Heart left ventricle (tissue), 16 donors: ENCODE measurements around the gene FAM210A. TPM values are rescaled to one million over a fixed set of nuclear protein-coding genes. Genes with fewer than 3 reads are reported as not detected.
A peak's percentile ranks its signal among the peaks of the same experiment; 100 is the strongest.

Experiments used
- ATAC-seq, 4 donors: fragments of 200-7000 bp; cut with Tn5 transposase; one replicate each; pipeline ENCODE4 v1.9.1; 2020 to 2022; ENCODE audit warnings: moderate library complexity in 4 of 4, mild to moderate bottlenecking in 3 of 4, moderate number of reproducible peaks in 1 of 4
- DNase-seq, 5 donors: peaks; one replicate each; pipeline ENCODE4 v3.0.0-alpha.2; 2020
- H3K27ac ChIP-seq, 12 donors: fragments of 200-600 bp; sonication (generic) in 4 of 12; one replicate each; pipeline versions ENCODE4 v1.5.0 to v1.8.0; 2016 to 2022; ENCODE audit warnings: mild to moderate bottlenecking in 2 of 12
- H3K27me3 ChIP-seq, 9 donors: fragments of 200-600 bp; sonication (generic) in 2 of 9; one replicate each; pipeline versions ENCODE4 v1.5.1 to v1.8.0; 2016 to 2022; ENCODE audit warnings: mild to moderate bottlenecking in 3 of 9
- H3K36me3 ChIP-seq, 9 donors: fragments of 200-600 bp; sonication (generic) in 2 of 9; one replicate each; pipeline versions ENCODE4 v1.5.0 to v1.8.0; 2018 to 2022; ENCODE audit warnings: mild to moderate bottlenecking in 2 of 9
- H3K4me1 ChIP-seq, 12 donors: fragments of 200-600 bp; sonication (generic) in 4 of 12; one replicate each; pipeline versions ENCODE4 v1.5.0 to v1.8.0; 2016 to 2022; ENCODE audit warnings: mild to moderate bottlenecking in 3 of 12
- H3K4me3 ChIP-seq, 12 donors: fragments of 200-600 bp; sonication (generic) in 4 of 12; one replicate each; pipeline versions ENCODE4 v1.5.0 to v1.8.0; 2017 to 2022; ENCODE audit warnings: mild to moderate bottlenecking in 9 of 12, moderate library complexity in 4 of 12
- H3K9me3 ChIP-seq, 12 donors: fragments of 200-600 bp; sonication (generic) in 4 of 12; one replicate each; pipeline versions ENCODE4 v1.5.0 to v1.8.0; 2016 to 2022; ENCODE audit warnings: mild to moderate bottlenecking in 1 of 12
- POLR2A ChIP-seq, 2 donors: fragments of 450-650 bp; IDR thresholded peaks; one replicate each; pipeline ENCODE4 v1.6.1; 2017; ENCODE audit warnings: antibody characterized with exemption in 2 of 2, mild to moderate bottlenecking in 2 of 2, moderate library complexity in 2 of 2
- WGBS, 4 donors: extraction: QIAGEN DNeasy Blood & Tissue Kit in 2 of 4; methylation state at CpG; one replicate each; pipeline versions ENCODE4 v1.1.5 to v1.1.7; 2013 to 2018; 5-methylcytosine and 5-hydroxymethylcytosine counted together
- intact Hi-C, 10 donors: fragments of 100-400 bp; cut with DNase I; formaldehyde crosslinking; loops; one replicate each; pipeline versions ENCODE4 v1.11.1 to v1.14.2; 2022
- polyA plus RNA-seq, 2 donors: library from polyadenylated mRNA; stranded (reverse); fragments of 200-250 nt; gene quantifications; one replicate each; pipeline ENCODE4 v1.2.3, GENCODE V29; 2013
- total RNA-seq, 9 donors: library from RNA; depleted of rRNA in 2 of 9; stranded (reverse); fragments of >200 nt in 2 of 9; fragmentation: NEBNext Ultra II Directional in 3 of 9; extraction: Animal tissue kit (Norgen Biotek cat#: 25700) in 3 of 9; gene quantifications; one replicate each; pipeline versions ENCODE4 v1.1.0 to v1.2.4, GENCODE V29; 2016 to 2023
- TF ChIP-seq, protein P1 (sequence below), 12 donors: fragments of 200-600 bp; sonication (generic) in 4 of 12; IDR thresholded peaks; one replicate each; pipeline versions ENCODE4 v1.5.0 to v1.8.0; 2018 to 2022; ENCODE audit warnings: antibody characterized with exemption in 12 of 12, mild to moderate bottlenecking in 5 of 12
- donor health status: ischemic (EF 13 %, LVEDD 7.1; RV severe dilation, severe dysfunction).
- donor health status: healthy with polysubstance abuse.
- donor health status: DM: no; HTN: yes; CAD: no.
- donor health status: DM: no; HTN: no; CAD: no.
- donor health status: ischemic (EF 25% LVEDD 6.9; RV normal size, moderate dysfunction).
- donor health status: ischemic (EF 25% LVEDD 5.7; RV mildly dilated, moderate dysfunction).
- donor health status: healthy.
- donor health status: DM: yes; HTN: yes; CAD: no.
- donor health status: ischemic (EF 35%, LVEDD 5.7; RV mildly dilated, moderate dysfunction).
- donor health status: nonischemic (EF 11% LVEDD 7.7; RV severe dilation, severe dysfunction).
- donor health status: DM: yes; HTN: yes; CAD: no.
- donor health status: PGD.
- donor health status: ischemic (EF 29% LVEDD 5.4; RV normal size, mild dysfunction).
- donor health status: nonischemic (EF 23%, LVEDD 6.1; RV moderate dilation, normal function).

The FAM210A gene
- total and polyA plus RNA-seq, 11 donors = 14.0 to 66.4 (median 48.1) TPM

DNA sequence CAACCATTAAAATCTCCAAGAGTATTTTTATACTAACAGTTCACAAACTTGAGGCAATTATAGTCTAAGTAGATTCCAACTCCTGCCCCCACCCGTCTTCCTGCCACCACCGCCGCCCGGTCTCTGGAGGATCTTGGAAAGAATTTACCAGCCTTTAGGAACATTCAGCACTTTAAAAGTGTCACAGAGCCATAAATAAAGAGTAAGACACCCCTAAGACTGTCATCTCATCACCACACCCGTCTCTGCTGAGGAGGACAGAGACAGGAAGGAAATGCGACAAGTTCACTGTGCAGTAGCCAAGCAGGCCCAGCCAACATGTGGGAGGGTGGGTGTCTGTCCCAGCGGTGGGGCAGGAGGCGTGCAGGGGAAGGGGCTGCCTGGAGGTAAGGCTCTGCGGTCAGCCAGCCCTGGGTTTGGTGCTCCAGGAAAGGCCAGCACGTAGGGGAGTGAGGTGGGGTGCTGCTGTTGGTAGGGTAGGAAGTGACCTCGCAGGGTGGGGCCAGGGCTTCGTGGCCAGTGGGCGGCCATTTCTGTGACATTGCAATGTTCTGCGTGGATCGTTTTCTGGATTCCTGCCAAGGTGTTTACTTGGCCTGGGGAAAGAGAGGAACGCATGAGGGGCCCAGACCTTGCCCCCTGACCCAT is 111.6 kb downstream of the FAM210A start:
- 45 to 60% (median 48%) methylated on average over 13 to 16 of the region's 16 CpGs for WGBS, 4 donors
- intact Hi-C loops = loop anchor here in 5 of 10 donors (5.0 to 10.0 kb wide), 5 partner anchors 50 to 180 kb away; no protein-coding TSS in a partner anchor
- no peaks in the 10 kb centered on the region for H3K36me3 ChIP-seq
- ATAC-seq = peak; percentile 8 to 36 (median 18)
- DNase-seq = peak in 3 of 5 donors; percentile 46 to 79 (median 52)
- no peaks in the 10 kb centered on the region for H3K27me3 ChIP-seq
- no peaks in the 10 kb centered on the region for H3K9me3 ChIP-seq
- H3K4me1 ChIP-seq = peaks cover 3 to 84% (median 43%) of the 10 kb centered on the region in 12 donors
- H3K4me3 ChIP-seq = peak overlapping the region in 1 of 12 donors; percentile 17
- H3K27ac ChIP-seq = peak overlapping the region; percentile 27 to 93 (median 83)
- TF ChIP-seq POLR2A (IDR thresholded peaks at IDR 0.05) = no peak
- TF ChIP-seq, protein P1, sequence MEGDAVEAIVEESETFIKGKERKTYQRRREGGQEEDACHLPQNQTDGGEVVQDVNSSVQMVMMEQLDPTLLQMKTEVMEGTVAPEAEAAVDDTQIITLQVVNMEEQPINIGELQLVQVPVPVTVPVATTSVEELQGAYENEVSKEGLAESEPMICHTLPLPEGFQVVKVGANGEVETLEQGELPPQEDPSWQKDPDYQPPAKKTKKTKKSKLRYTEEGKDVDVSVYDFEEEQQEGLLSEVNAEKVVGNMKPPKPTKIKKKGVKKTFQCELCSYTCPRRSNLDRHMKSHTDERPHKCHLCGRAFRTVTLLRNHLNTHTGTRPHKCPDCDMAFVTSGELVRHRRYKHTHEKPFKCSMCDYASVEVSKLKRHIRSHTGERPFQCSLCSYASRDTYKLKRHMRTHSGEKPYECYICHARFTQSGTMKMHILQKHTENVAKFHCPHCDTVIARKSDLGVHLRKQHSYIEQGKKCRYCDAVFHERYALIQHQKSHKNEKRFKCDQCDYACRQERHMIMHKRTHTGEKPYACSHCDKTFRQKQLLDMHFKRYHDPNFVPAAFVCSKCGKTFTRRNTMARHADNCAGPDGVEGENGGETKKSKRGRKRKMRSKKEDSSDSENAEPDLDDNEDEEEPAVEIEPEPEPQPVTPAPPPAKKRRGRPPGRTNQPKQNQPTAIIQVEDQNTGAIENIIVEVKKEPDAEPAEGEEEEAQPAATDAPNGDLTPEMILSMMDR (IDR thresholded peaks at IDR 0.05) = no peak

GRCh38 chr18:13613591-13614501 is 112.5 kb downstream of the FAM210A start:
- Histone ChIP-seq H3K4me1 (peaks cover 3 to 79% (median 43%) of the 10 kb centered on the region in 12 donors), H3K27me3 (no peaks in the 10 kb centered on the region), H3K4me3 (no peak overlapping the region), H3K36me3 (no peaks in the 10 kb centered on the region), H3K9me3 (no peaks in the 10 kb centered on the region), H3K27ac (peak overlapping the region in 11 of 12 donors; percentile 69 to 93 (median 84))
- TF ChIP-seq, protein P1 (IDR thresholded peaks at IDR 0.05) = no peak
- TF ChIP-seq POLR2A (IDR thresholded peaks at IDR 0.05) = no peak
- ATAC-seq = no peak
- intact Hi-C loops = loop anchor here in 5 of 10 donors (5.0 to 10.0 kb wide), 4 partner anchors 49 to 179 kb away; no protein-coding TSS in a partner anchor
- WGBS, 4 donors = 88 to 93% (median 91%) methylated on average over 21 of the region's 21 CpGs
- no peak for DNase-seq

Other genes starting within 250 kb of the FAM210A start
- 10 to 100 TPM; 19.9 to 38.0 (median 26.6) TPM for gene RNMT, start 115 bp upstream of the FAM210A start, total RNA-seq
- gene RNMT, start 115 bp upstream of the FAM210A start, polyA plus RNA-seq = 10 to 100 TPM; 14.8 to 18.2 TPM
- not detected for gene MC5R, start 97.6 kb upstream of the FAM210A start, total RNA-seq
- gene MC5R, start 97.6 kb upstream of the FAM210A start, polyA plus RNA-seq = not detected
- not detected for gene MC2R, start 189.0 kb upstream of the FAM210A start, total RNA-seq
- not detected for gene MC2R, start 189.0 kb upstream of the FAM210A start, polyA plus RNA-seq